Astrocyte (in vitro differentiated cells and primary cell): ENCODE measurements around the gene OTOP3. TPM values are rescaled to one million over a fixed set of nuclear protein-coding genes. Genes with fewer than 3 reads are reported as not detected.

Source experiments
- DNase-seq: peaks from one replicate; pipeline ENCODE4 v3.0.0-alpha.2; 2010; ENCODE audit warnings: low read depth
- FAIRE-seq: peaks from 2 replicates; lab custom pipeline; 2011; peaks lifted over from hg19 to GRCh38; lab: Jason Lieb, UNC
- H2AFZ ChIP-seq: 2 replicates; pipeline ENCODE4 v1.6.0; 2012; ENCODE audit warnings: low read depth, low read length, inconsistent platforms
- H3K27ac ChIP-seq: 2 replicates; pipeline ENCODE4 v1.5.1; 2011; ENCODE audit warnings: low read depth, low read length, inconsistent platforms
- H3K27me3 ChIP-seq: 2 replicates; pipeline ENCODE4 v1.6.0; 2011; ENCODE audit warnings: low read length, inconsistent platforms; ENCODE audit not compliant: insufficient read depth
- H3K36me3 ChIP-seq: 2 replicates; pipeline ENCODE4 v1.5.1; 2011; ENCODE audit warnings: low read length, inconsistent platforms; ENCODE audit not compliant: insufficient read depth
- H3K4me1 ChIP-seq: 2 replicates; pipeline ENCODE4 v1.5.1; 2011; ENCODE audit warnings: low read length, inconsistent platforms; ENCODE audit not compliant: insufficient read depth
- H3K4me2 ChIP-seq: 2 replicates; pipeline ENCODE4 v1.6.0; 2012; ENCODE audit warnings: low read length, inconsistent platforms
- H3K4me3 ChIP-seq: 2 replicates; pipeline ENCODE4 v1.5.1; 2011; ENCODE audit warnings: low read depth, mild to moderate bottlenecking, low read length, inconsistent platforms; ENCODE audit not compliant: insufficient read depth
- H3K79me2 ChIP-seq: 2 replicates; pipeline ENCODE4 v1.6.0; 2012; ENCODE audit warnings: mild to moderate bottlenecking, low read length, inconsistent platforms; ENCODE audit not compliant: insufficient read depth
- H3K9ac ChIP-seq: 2 replicates; pipeline ENCODE4 v1.6.0; 2012; ENCODE audit warnings: mild to moderate bottlenecking, low read length, inconsistent platforms
- H3K9me3 ChIP-seq: 2 replicates; pipeline ENCODE4 v1.5.1; 2012; ENCODE audit warnings: low read depth, mild to moderate bottlenecking, low read length, inconsistent platforms; ENCODE audit not compliant: insufficient read depth
- H4K20me1 ChIP-seq: 2 replicates; pipeline ENCODE4 v1.6.0; 2012; ENCODE audit warnings: low read length, inconsistent platforms; ENCODE audit not compliant: insufficient read depth
- H3K27ac Mint-ChIP-seq: one replicate; pipeline ENCODE4 v1.8.0; 2021; ENCODE audit warnings: mild to moderate bottlenecking, mixed read lengths; ENCODE audit not compliant: unreplicated experiment
- H3K27me3 Mint-ChIP-seq: one replicate; pipeline ENCODE4 v1.8.0; 2021; ENCODE audit warnings: low read depth, mixed read lengths; ENCODE audit not compliant: unreplicated experiment
- H3K36me3 Mint-ChIP-seq: one replicate; pipeline ENCODE4 v1.8.0; 2021; ENCODE audit warnings: low read depth, mixed read lengths; ENCODE audit not compliant: unreplicated experiment
- H3K4me1 Mint-ChIP-seq: one replicate; pipeline ENCODE4 v1.8.0; 2021; ENCODE audit warnings: low read depth, mixed read lengths; ENCODE audit not compliant: unreplicated experiment
- H3K4me3 Mint-ChIP-seq: one replicate; pipeline ENCODE4 v1.8.0; 2021; ENCODE audit warnings: mild to moderate bottlenecking, moderate library complexity, mixed read lengths; ENCODE audit not compliant: unreplicated experiment
- H3K9me3 Mint-ChIP-seq: one replicate; pipeline ENCODE4 v1.8.0; 2021; ENCODE audit warnings: mild to moderate bottlenecking, mixed read lengths; ENCODE audit not compliant: unreplicated experiment
- CTCF ChIP-seq: IDR thresholded peaks from 2 replicates; pipeline ENCODE4 v1.5.1; 2011; ENCODE audit warnings: low read depth, mild to moderate bottlenecking, inconsistent platforms, low read length, moderate library complexity; ENCODE audit not compliant: insufficient read depth
- EZH2 ChIP-seq: IDR thresholded peaks from 2 replicates; pipeline ENCODE4 v1.6.1; 2012; ENCODE audit warnings: mild to moderate bottlenecking, low read length, inconsistent platforms; ENCODE audit not compliant: insufficient read depth
- total RNA-seq: library from RNA; stranded (reverse); gene quantifications from 2 replicates; pipeline ENCODE4 v1.2.1, GENCODE V29; 2021

The OTOP3 gene
- total RNA-seq, 1 donor from 2014 or later, result not detected

- TF ChIP-seq CTCF (no peak), EZH2 (peak; percentile 59)
- no peak for DNase-seq
- Mint-ChIP-seq H3K4me3 (peak within 1 kb of the TSS; percentile 73), H3K27me3 (peaks cover 52% of the 10 kb centered on the region), H3K36me3 (no peaks in the 10 kb centered on the region), H3K4me1 (no peaks in the 10 kb centered on the region), H3K27ac (no peak within 1 kb of the TSS), H3K9me3 (no peaks in the 10 kb centered on the region)
- Histone ChIP-seq H3K4me3 (peak within 1 kb of the TSS; percentile 17), H4K20me1 (no peaks in the 10 kb centered on the region), H3K9me3 (no peaks in the 10 kb centered on the region), H2AFZ (peak within 1 kb of the TSS; percentile 32), H3K4me2 (peak within 1 kb of the TSS; percentile 79), H3K9ac (no peak within 1 kb of the TSS), H3K27me3 (peaks cover 16% of the 10 kb centered on the region), H3K27ac (no peak within 1 kb of the TSS), H3K36me3 (no peaks in the 10 kb centered on the region), H3K4me1 (no peaks in the 10 kb centered on the region), H3K79me2 (no peaks in the 10 kb centered on the region)
- no peak for FAIRE-seq
Measured at GRCh38 chr17:74972107-74972972, 36.6 kb downstream of the OTOP3 start, which contains the start of gene HID1. Gene HID1, minus strand, starts transcription at chr17:74972759. Its CDS starts 103 bp downstream, at chr17:74972656.

GRCh38 chr17:74972973-74973328, 37.3 kb downstream of the OTOP3 start:
- H3K4me2 ChIP-seq, result peak overlapping the region; percentile 79
- peaks cover 16% of the 10 kb centered on the region for H3K27me3 ChIP-seq
- no peaks in the 10 kb centered on the region for H3K36me3 ChIP-seq
- Mint-ChIP-seq H3K27me3 (peaks cover 55% of the 10 kb centered on the region), H3K4me1 (no peaks in the 10 kb centered on the region), H3K36me3 (no peaks in the 10 kb centered on the region), H3K4me3 (peak overlapping the region; percentile 73), H3K27ac (no peak overlapping the region), H3K9me3 (no peaks in the 10 kb centered on the region)
- H4K20me1 ChIP-seq, result no peaks in the 10 kb centered on the region
- no peak for DNase-seq
- no peak for TF ChIP-seq CTCF
- TF ChIP-seq EZH2, result peak; percentile 78
- no peak overlapping the region for H3K4me3 ChIP-seq
- H3K27ac ChIP-seq, result no peak overlapping the region
- FAIRE-seq, result no peak
- H3K9me3 ChIP-seq, result no peaks in the 10 kb centered on the region
- H3K4me1 ChIP-seq, result no peaks in the 10 kb centered on the region
- H3K79me2 ChIP-seq, result no peaks in the 10 kb centered on the region
- no peak overlapping the region for H3K9ac ChIP-seq
- H2AFZ ChIP-seq, result peak overlapping the region; percentile 32

GRCh38 chr17:74975943-74976342, 40.2 kb downstream of the OTOP3 start:
- peaks cover 16% of the 10 kb centered on the region for H3K27me3 ChIP-seq
- DNase-seq (no peak), FAIRE-seq (no peak)
- Mint-ChIP-seq H3K27ac (no peak overlapping the region), H3K4me1 (no peaks in the 10 kb centered on the region), H3K4me3 (no peak overlapping the region), H3K27me3 (peaks cover 48% of the 10 kb centered on the region), H3K36me3 (no peaks in the 10 kb centered on the region), H3K9me3 (no peaks in the 10 kb centered on the region)
- no peaks in the 10 kb centered on the region for H4K20me1 ChIP-seq
- H3K4me2 ChIP-seq, result no peak overlapping the region
- H3K4me3 ChIP-seq, result no peak overlapping the region
- TF ChIP-seq CTCF, result no peak
- no peak for TF ChIP-seq EZH2
- H3K4me1 ChIP-seq, result no peaks in the 10 kb centered on the region
- no peaks in the 10 kb centered on the region for H3K79me2 ChIP-seq
- H3K9me3 ChIP-seq, result no peaks in the 10 kb centered on the region
- H2AFZ ChIP-seq, result no peak overlapping the region
- H3K9ac ChIP-seq, result no peak overlapping the region
- H3K36me3 ChIP-seq, result no peaks in the 10 kb centered on the region
- no peak overlapping the region for H3K27ac ChIP-seq
